ENCODE data around the gene SDHB. TPM values are rescaled to one million over a fixed set of nuclear protein-coding genes. Genes with fewer than 3 reads are reported as not detected.

The SDHB gene
- total and polyA plus RNA-seq, 2 donors (not counting 1 experiment from before 2014, with no cell fraction given) = 58.0 to 61.0 TPM

DNA sequence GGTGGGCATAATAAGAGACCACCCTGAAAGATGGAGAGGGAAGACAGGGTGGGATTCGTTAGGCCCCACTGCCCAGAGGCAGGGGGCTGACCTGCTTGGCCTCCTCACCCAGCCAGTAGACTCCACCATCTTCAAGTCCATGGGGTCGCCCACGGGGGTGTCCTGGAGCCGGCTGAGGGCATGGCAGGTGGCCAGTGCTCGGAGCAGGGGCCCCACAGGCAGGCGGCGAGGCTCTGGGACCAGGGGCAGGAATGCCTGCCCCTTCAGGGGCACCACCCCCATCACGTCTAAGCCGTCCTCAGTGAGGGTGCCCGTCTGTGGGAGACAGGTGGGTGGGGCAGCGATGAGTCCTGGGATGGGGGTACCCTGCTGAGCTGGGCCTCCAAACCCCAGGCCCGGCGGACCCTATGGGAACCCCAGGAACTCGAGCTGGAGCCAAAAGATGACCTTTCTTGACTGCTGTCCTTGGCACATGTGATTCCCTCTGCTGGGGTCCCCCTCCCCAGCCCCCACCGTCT is 60.3 kb downstream of the SDHB start:
- H3K27me3 Mint-ChIP-seq = no peaks in the 10 kb centered on the region
- no peaks in the 10 kb centered on the region for H3K4me1 Mint-ChIP-seq
- TF ChIP-seq EZH2 (IDR thresholded peaks at IDR 0.05; ENCODE audit: borderline replicate concordance, insufficient read depth, low read depth, low read length, poor library complexity, severe bottlenecking) = no peak
- TF ChIP-seq, protein P1, sequence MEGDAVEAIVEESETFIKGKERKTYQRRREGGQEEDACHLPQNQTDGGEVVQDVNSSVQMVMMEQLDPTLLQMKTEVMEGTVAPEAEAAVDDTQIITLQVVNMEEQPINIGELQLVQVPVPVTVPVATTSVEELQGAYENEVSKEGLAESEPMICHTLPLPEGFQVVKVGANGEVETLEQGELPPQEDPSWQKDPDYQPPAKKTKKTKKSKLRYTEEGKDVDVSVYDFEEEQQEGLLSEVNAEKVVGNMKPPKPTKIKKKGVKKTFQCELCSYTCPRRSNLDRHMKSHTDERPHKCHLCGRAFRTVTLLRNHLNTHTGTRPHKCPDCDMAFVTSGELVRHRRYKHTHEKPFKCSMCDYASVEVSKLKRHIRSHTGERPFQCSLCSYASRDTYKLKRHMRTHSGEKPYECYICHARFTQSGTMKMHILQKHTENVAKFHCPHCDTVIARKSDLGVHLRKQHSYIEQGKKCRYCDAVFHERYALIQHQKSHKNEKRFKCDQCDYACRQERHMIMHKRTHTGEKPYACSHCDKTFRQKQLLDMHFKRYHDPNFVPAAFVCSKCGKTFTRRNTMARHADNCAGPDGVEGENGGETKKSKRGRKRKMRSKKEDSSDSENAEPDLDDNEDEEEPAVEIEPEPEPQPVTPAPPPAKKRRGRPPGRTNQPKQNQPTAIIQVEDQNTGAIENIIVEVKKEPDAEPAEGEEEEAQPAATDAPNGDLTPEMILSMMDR (IDR thresholded peaks at IDR 0.05) = no peak
- no peaks in the 10 kb centered on the region for H3K9me3 Mint-ChIP-seq (ENCODE audit: insufficient read depth)
- no peak for DNase-seq
- intact Hi-C loops (cut with micrococcal nuclease) = no loop called here
- no peaks in the 10 kb centered on the region for H3K9me3 ChIP-seq (ENCODE audit: control extremely low read depth in 1 of 3, control insufficient read depth in 2 of 3, insufficient read depth in 1 of 3, low read length in 2 of 3)
- no peak overlapping the region for H3K4me3 Mint-ChIP-seq
- WGBS (ENCODE audit: insufficient coverage) = 97% methylated on average over 13 of the region's 15 CpGs
- H3K27ac ChIP-seq (ENCODE audit: low read length in 2 of 2) = no peak overlapping the region
- no peaks in the 10 kb centered on the region for H3K4me1 ChIP-seq (ENCODE audit: control insufficient read depth in 2 of 2, insufficient read depth in 2 of 2, low read length in 2 of 2)
- no peaks in the 10 kb centered on the region for H4K20me1 ChIP-seq (ENCODE audit: control insufficient read depth, insufficient read depth, low read length, poor library complexity, severe bottlenecking)
- no peaks in the 10 kb centered on the region for H3K27me3 ChIP-seq (replicated peaks in 1 of 4; ENCODE audit: control extremely low read depth in 1 of 4, control insufficient read depth in 3 of 4, insufficient read depth in 4 of 4, low read length in 3 of 4)
- no peak overlapping the region for H3K27ac Mint-ChIP-seq
- H3K4me3 ChIP-seq (ENCODE audit: control extremely low read depth in 1 of 5, extremely low read depth in 1 of 5, insufficient read depth in 1 of 5, low read depth in 2 of 5, low read length in 4 of 5) = no peak overlapping the region
- POLR2A ChIA-PET = no interaction called here
- H3K9ac ChIP-seq (ENCODE audit: low read length) = no peak overlapping the region
- H3K79me2 ChIP-seq (ENCODE audit: control insufficient read depth, insufficient read depth, low read length) = no peaks in the 10 kb centered on the region
- no peak overlapping the region for H2AFZ ChIP-seq (ENCODE audit: insufficient read depth, low read depth, low read length, poor library complexity, severe bottlenecking)
- peaks cover 3 to 30% of the 10 kb centered on the region in 2 experiments for H3K36me3 ChIP-seq (replicated peaks in 1 of 2; ENCODE audit: control extremely low read depth in 1 of 2, control insufficient read depth in 1 of 2, extremely low read depth in 1 of 2, insufficient read depth in 2 of 2, low read length in 1 of 2)
- no peak for ATAC-seq (ENCODE audit: low read depth)
- CTCF ChIA-PET = no interaction called here
- H3K4me2 ChIP-seq (replicated peaks; ENCODE audit: low read depth, low read length, poor library complexity, severe bottlenecking) = no peak overlapping the region

GRCh38 chr1:16992675-16993074 is 61.2 kb downstream of the SDHB start:
- Histone ChIP-seq H3K4me1 (ENCODE audit: control insufficient read depth in 2 of 2, insufficient read depth in 2 of 2, low read length in 2 of 2) (no peaks in the 10 kb centered on the region), H3K27me3 (replicated peaks in 1 of 4; ENCODE audit: control extremely low read depth in 1 of 4, control insufficient read depth in 3 of 4, insufficient read depth in 4 of 4, low read length in 3 of 4) (no peaks in the 10 kb centered on the region), H3K4me2 (replicated peaks; ENCODE audit: low read depth, low read length, poor library complexity, severe bottlenecking) (no peak overlapping the region), H3K36me3 (replicated peaks in 1 of 2; ENCODE audit: control extremely low read depth in 1 of 2, control insufficient read depth in 1 of 2, extremely low read depth in 1 of 2, insufficient read depth in 2 of 2, low read length in 1 of 2) (peaks cover 2 to 30% of the 10 kb centered on the region in 2 experiments), H4K20me1 (ENCODE audit: control insufficient read depth, insufficient read depth, low read length, poor library complexity, severe bottlenecking) (no peaks in the 10 kb centered on the region), H3K9me3 (ENCODE audit: control extremely low read depth in 1 of 3, control insufficient read depth in 2 of 3, insufficient read depth in 1 of 3, low read length in 2 of 3) (no peaks in the 10 kb centered on the region), H3K27ac (ENCODE audit: low read length in 2 of 2) (no peak overlapping the region), H3K9ac (ENCODE audit: low read length) (no peak overlapping the region), H2AFZ (ENCODE audit: insufficient read depth, low read depth, low read length, poor library complexity, severe bottlenecking) (no peak overlapping the region), H3K79me2 (ENCODE audit: control insufficient read depth, insufficient read depth, low read length) (no peaks in the 10 kb centered on the region), H3K4me3 (ENCODE audit: control extremely low read depth in 1 of 5, extremely low read depth in 1 of 5, insufficient read depth in 1 of 5, low read depth in 2 of 5, low read length in 4 of 5) (no peak overlapping the region)
- no peak for ATAC-seq (ENCODE audit: low read depth)
- no peaks in the 10 kb centered on the region for H3K27me3 Mint-ChIP-seq
- POLR2A ChIA-PET = no interaction called here
- no peak for TF ChIP-seq EZH2 (IDR thresholded peaks at IDR 0.05; ENCODE audit: borderline replicate concordance, insufficient read depth, low read depth, low read length, poor library complexity, severe bottlenecking)
- TF ChIP-seq, protein P1 (IDR thresholded peaks at IDR 0.05) = no peak
- CTCF ChIA-PET = no interaction called here
- WGBS (ENCODE audit: insufficient coverage) = 100% methylated on average over 3 of the region's 9 CpGs
- no peak for DNase-seq
- H3K4me1 Mint-ChIP-seq = no peaks in the 10 kb centered on the region
- intact Hi-C loops (cut with micrococcal nuclease) = no loop called here
- H3K27ac Mint-ChIP-seq = no peak overlapping the region
- H3K9me3 Mint-ChIP-seq (ENCODE audit: insufficient read depth) = no peaks in the 10 kb centered on the region
- no peak overlapping the region for H3K4me3 Mint-ChIP-seq

All from B cell (primary cell).